NAMALWA (cell line): ENCODE measurements around the gene NR6A1.

Experiments
- DNase-seq: peaks from one replicate; pipeline ENCODE4 v3.0.0-alpha.2; 2015; ENCODE audit warnings: low spot score

The NR6A1 gene

GRCh38 chr9:124724415-124725067, 46.6 kb downstream of the NR6A1 start:
- no peak for DNase-seq

DNA sequence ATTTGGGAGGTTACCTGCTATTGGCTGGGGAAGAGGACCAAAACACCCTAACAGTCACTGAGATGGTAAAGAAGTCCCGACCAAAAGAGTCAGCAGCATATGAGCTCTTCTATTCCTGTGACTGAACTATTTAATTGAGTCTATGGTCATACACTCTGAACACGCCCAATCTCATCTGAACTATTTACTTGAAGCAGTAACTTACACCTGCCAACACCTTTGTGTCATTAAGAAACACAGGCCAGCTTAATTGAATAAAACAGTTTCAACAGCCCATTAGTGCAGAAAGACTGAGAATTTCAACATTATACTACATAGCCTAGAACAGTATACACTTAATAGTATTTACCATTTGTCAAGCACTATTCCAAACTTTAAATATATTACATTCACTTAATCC, 47.8 kb downstream of the NR6A1 start:
- no peak for DNase-seq

DNA sequence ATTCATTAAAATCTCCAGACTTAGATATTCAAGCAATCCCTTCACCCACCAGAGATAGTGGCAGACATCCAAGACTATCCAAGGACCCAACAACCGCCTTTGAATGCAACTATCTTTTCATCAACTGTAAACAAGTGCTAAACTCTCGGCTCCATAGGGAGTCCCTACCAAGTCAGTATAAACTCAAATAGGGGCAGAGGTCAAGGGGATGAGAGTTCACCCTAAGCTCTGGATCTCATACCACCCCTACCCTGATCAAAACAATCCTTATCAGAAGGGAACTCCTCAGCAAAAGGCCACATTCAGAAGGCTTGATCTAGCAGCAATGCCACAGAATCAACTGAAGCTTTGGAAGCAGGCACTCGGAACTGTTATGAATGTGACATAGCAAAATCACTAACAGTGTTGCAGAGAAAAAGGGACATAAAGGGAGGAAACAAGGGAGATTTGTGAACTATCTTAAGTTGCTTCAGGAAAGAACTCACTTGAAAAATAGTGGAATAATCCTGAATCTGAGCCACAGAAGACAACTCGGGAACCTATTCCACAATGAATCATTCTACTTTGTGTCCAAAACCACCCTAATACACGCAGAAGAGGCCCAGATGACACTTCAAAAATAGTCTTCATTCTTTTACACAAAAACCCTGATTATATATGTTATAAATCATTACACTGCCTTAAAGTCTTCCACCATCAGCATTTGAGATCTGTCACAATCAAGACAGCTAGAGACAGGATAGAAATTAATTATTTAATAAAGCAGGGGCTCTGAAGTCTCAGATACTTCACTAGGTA, 49.8 kb downstream of the NR6A1 start:
- DNase-seq, result no peak

DNA sequence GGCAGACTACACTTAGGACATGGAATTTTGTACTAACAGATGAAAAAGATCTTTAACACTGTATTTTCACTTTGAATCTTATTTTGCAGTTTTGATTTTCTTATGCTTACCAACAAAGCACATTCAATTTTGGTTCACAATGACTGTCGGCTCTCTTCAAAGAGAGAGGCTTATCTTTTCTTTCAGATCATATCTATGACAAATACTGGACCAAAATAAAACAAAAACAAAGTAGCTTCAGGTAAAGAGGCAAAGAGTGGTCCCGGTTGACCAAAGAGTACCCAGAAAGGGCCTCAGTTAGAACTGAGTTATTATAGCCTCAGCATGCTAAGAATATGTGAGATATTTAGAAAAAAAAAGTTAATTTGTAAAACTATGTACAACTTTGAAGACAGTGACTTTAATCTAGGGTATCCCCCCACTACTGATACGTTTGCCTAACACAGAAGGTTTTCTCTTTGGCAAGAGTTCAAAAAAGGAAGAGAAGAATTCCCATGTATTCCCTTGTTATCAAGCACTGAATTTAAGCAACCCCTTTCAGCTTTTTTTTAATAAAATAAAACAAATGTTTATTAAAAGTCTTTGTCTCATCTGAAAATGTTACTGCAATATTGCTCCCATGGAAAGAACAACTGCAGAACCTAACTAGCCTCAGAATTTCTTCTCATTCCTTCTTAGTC, 50.5 kb downstream of the NR6A1 start:
- no peak for DNase-seq

GRCh38 chr9:124718928-124719327, 52.2 kb downstream of the NR6A1 start:
- DNase-seq, result no peak

- no peak for DNase-seq
Observed at GRCh38 chr9:124717597-124717996, 53.5 kb downstream of the NR6A1 start.

DNA sequence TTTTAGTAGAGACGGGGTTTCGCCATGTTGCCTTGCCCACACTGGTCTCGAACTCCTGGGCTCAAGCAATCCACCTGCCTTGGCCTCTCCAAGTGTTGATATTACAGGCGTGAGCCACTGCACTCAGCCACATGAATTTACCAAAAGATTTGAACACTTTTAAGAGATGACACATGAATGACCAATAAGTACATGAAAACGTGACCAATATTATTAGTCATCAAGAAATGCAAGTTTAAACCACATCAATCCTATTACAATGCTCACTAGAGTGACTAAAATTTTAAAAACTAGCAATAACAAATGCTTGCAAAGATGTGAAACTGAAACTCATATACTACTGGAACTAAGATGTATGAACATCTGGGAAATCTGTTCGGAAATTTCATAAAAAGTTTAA, 54.3 kb downstream of the NR6A1 start:
- no peak for DNase-seq

- DNase-seq, result no peak
Observed at GRCh38 chr9:124710766-124711165, 60.3 kb downstream of the NR6A1 start.

GRCh38 chr9:124709292-124709690, 61.8 kb downstream of the NR6A1 start:
- no peak for DNase-seq

DNA sequence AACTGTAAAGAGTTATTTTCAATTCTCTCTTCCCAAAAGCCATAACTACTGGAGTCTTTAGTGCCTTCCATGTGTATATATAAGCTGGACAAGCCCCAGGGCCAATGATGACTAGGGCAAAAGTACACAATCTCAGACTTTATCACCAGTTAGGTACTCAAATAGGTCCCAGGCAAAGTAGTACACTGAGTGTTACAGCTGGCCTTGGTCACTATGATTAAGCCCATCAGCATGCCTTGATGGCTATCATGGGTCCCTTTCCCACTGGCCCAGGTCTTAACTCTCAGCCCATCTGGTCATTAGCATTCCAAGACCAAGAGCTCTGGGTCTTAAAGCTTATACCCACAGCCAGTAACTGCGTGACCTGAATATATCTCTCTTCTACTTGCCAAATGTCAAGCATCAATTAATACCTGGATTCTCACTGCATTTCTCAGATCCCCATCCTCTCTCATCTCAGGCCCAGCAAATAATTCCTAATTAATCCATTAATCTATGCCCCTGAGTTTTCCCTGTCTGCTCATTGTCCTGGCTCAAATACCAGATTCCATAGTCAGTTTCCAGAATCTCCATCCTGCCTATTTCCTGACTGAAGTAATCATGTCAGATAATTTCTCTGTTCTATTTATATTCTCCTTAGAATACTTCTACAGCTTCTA, 62.3 kb downstream of the NR6A1 start:
- no peak for DNase-seq

- DNase-seq, result no peak
Observed at GRCh38 chr9:124708074-124708473, 63.0 kb downstream of the NR6A1 start.

DNA sequence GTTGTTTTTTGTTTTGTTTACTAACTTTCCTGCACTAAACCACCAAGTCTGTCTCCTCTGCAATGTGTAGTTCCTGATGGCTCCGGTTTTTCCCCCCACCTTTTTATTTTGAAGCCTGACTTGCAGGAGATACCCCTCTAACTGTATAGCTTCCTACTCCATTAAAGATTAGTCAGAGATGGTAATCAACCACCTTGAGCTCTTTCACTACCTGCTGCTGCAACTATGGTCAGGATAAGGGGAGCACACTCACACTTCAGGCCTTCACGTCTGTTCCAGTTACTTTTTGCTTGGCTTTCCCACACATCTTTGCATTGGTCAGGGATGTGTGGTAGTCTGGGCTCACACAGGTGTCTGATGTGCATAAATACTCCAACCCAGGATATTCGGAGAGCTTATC, 63.4 kb downstream of the NR6A1 start:
- no peak for DNase-seq

GRCh38 chr9:124706685-124707084, 64.4 kb downstream of the NR6A1 start:
- DNase-seq, result no peak

DNA sequence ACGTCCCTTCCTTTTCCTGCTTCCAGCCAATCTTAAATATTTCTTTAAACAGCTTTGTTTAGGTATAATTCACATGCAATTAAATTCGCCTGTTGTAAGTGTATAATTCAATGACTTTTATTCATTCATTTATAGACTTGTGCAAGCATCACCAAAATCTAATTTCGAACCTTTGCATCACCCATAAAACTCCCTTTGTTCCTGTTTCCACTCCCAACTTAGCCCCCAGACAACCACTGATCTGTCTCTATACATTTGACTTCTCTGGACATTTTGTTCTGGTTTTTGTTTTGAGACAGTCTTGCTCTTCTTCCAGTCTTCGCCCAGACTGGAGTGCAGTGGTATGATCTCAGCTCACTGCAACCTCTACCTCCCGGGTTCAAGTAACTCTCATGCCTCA, 71.5 kb downstream of the NR6A1 start:
- DNase-seq, result no peak

DNA sequence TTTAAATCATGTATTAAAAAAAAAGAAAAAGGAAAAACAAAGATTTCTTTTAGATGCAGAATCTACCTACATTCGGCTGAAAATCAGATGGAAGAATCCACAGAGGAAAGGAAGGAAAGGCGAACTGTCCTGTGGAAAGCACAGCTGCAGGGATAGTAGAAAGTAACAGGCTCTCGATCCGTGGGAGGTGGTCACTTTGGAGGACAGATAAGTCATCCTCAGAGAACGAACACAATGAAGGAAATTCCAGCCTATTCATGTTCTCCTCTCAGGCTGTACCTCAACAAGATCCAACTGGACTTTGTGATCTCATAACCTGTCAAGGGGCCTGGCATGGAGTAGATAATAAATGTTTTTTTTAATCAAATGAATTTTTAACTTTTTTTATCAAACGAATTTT, 72.8 kb downstream of the NR6A1 start:
- DNase-seq, result no peak

- DNase-seq, result no peak
Observed at GRCh38 chr9:124697326-124698200, 73.5 kb downstream of the NR6A1 start.

DNA sequence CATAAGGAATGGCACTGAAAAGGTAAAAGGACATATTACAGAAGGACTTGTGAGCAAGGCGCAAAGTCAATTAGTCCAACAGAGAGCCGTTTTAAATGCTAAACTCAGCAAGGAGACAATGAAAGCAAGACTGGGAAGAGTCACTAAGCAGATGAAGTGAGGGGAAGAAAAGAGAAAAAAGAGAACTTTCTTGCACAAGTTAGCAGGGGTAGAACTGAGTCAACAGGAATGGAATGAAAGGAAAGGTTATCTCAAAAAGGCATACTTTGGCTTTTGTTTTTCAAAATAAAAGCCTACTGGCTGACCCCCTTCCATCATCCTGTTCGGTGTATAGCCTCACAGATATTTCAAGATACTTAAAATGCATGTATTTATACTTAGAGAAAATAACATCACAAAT, 75.0 kb downstream of the NR6A1 start:
- no peak for DNase-seq

- no peak for DNase-seq
Observed at GRCh38 chr9:124695280-124695890, 75.7 kb downstream of the NR6A1 start.

GRCh38 chr9:124694414-124695279, 76.5 kb downstream of the NR6A1 start:
- DNase-seq, result no peak

DNA sequence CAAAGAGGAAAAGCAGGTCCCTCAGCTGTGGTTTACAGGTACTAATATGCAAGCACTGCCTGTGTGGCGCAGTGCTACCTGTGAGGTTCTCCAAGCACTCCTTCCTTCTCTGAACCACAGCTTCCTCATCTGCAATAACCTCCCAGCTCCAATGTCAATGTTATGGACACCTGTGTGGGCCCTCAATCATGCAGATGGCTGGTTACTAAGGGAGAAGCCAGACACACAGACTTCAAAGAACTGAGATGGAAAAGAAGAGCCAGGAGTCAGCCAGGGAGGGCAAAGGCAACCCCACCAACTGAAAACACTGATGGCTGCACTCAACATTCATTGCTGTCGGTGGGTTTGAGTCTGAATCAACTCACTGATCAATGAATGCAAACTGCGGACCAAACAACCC, 77.7 kb downstream of the NR6A1 start:
- no peak for DNase-seq
